ENCODE measurements around the gene BZW2.

DNA sequence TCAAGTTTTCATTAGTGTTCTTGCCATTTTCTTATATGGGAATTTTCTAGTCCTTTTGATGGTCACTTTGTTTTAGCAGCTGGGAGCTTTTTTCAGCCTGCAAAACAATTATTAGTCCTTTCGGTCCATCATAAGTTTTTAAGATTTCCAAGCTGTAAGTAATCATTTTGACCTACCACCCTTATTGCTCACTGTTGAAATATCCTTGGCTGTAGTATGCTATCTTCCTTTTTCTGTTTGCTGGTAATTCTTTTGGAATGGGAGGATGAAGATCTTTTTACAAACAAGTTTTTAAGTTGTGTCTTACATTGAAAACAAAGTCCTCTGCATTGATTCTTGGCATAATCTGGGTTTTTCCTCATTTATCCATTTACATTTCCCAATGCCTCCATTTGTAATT, 24.0 kb downstream of the BZW2 start:
- TF ChIP-seq, protein P1, sequence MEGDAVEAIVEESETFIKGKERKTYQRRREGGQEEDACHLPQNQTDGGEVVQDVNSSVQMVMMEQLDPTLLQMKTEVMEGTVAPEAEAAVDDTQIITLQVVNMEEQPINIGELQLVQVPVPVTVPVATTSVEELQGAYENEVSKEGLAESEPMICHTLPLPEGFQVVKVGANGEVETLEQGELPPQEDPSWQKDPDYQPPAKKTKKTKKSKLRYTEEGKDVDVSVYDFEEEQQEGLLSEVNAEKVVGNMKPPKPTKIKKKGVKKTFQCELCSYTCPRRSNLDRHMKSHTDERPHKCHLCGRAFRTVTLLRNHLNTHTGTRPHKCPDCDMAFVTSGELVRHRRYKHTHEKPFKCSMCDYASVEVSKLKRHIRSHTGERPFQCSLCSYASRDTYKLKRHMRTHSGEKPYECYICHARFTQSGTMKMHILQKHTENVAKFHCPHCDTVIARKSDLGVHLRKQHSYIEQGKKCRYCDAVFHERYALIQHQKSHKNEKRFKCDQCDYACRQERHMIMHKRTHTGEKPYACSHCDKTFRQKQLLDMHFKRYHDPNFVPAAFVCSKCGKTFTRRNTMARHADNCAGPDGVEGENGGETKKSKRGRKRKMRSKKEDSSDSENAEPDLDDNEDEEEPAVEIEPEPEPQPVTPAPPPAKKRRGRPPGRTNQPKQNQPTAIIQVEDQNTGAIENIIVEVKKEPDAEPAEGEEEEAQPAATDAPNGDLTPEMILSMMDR (IDR thresholded peaks at IDR 0.05) = no peak
- no peak for TF ChIP-seq POLR2AphosphoS5 (IDR thresholded peaks at IDR 0.05)
- no peak for TF ChIP-seq POLR2A (IDR thresholded peaks at IDR 0.05)
- TF ChIP-seq EP300 (IDR thresholded peaks at IDR 0.05) = no peak

All from stomach (tissue), 4 donors.